ACC112 (cell line): ENCODE data around the gene TCF12.

ENCODE experiments used
- H2AFZ ChIP-seq: fragments of 200-600 bp; sonication (generic); one replicate; pipeline ENCODE4 v1.6.0; 2017; ENCODE audit warnings: antibody characterized with exemption, low read length; ENCODE audit not compliant: unreplicated experiment
- H3K27ac ChIP-seq: fragments of 200-600 bp; sonication (generic); 2 replicates; pipeline ENCODE4 v1.5.1; 2014; ENCODE audit warnings: low read depth, mild to moderate bottlenecking, antibody characterized with exemption, low read length, moderate library complexity
- H3K27me3 ChIP-seq: fragments of 200-600 bp; sonication (generic); 2 replicates; pipeline ENCODE4 v1.6.1; 2014; ENCODE audit warnings: mild to moderate bottlenecking, antibody characterized with exemption, low read length, moderate library complexity, mixed read lengths; ENCODE audit not compliant: insufficient read depth
- H3K36me3 ChIP-seq: fragments of 200-600 bp; sonication (generic); 2 replicates; pipeline ENCODE4 v1.6.1; 2016; ENCODE audit warnings: mild to moderate bottlenecking, antibody characterized with exemption, low read length, moderate library complexity, mixed read lengths; ENCODE audit not compliant: insufficient read depth
- H3K4me1 ChIP-seq: fragments of 200-600 bp; sonication (generic); one replicate; pipeline ENCODE4 v1.6.1; 2016; ENCODE audit warnings: low read length, mixed read lengths; ENCODE audit not compliant: insufficient read depth, unreplicated experiment, control insufficient read depth
- H3K4me3 ChIP-seq: fragments of 200-600 bp; sonication (generic); 2 replicates; pipeline ENCODE4 v1.5.1; 2014; ENCODE audit warnings: mild to moderate bottlenecking, low read depth, low read length
- H3K79me2 ChIP-seq: fragments of 200-600 bp; sonication (generic); one replicate; pipeline ENCODE4 v1.6.0; 2016; ENCODE audit warnings: low read length; ENCODE audit not compliant: control insufficient read depth, unreplicated experiment, insufficient read depth

TCF12 gene

GRCh38 chr15:57205027-57205855, 286.8 kb downstream of the TCF12 start:
- Histone ChIP-seq H3K27ac (no peak overlapping the region), H3K79me2 (peaks cover 3% of the 10 kb centered on the region), H3K4me1 (peaks cover 10% of the 10 kb centered on the region), H3K36me3 (no peaks in the 10 kb centered on the region; the same call in 1 of the 2 replicates), H3K27me3 (no peaks in the 10 kb centered on the region), H2AFZ (no peak overlapping the region), H3K4me3 (no peak overlapping the region)

- peaks cover 8% of the 10 kb centered on the region for H3K4me1 ChIP-seq
- H2AFZ ChIP-seq, result no peak overlapping the region
- no peak overlapping the region for H3K27ac ChIP-seq
- H3K79me2 ChIP-seq, result peaks cover 3% of the 10 kb centered on the region
- H3K4me3 ChIP-seq, result no peak overlapping the region
- H3K36me3 ChIP-seq, result no peaks in the 10 kb centered on the region
- no peaks in the 10 kb centered on the region for H3K27me3 ChIP-seq
Observed at GRCh38 chr15:57205996-57206395, 287.6 kb downstream of the TCF12 start.

DNA sequence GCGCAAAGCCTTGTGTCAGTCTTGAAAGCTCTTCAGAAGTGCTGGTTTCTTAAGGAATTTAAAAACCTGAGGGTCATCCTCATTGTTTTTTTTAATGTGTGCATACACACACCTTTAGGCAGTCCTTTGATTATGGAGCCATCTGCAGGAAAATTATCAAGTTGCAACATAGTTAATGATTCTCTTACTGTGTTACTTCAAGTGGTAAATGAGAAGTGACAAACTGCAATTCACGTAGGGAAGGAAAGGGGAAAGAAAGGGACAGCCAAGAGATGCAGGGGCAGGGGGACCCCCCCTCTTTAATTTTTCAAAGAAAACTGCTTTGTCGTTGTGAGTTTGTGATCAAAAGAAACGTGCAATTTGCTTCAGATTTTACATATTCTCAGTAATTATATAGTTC, 295.4 kb downstream of the TCF12 start:
- peaks cover 47% of the 10 kb centered on the region for H3K4me1 ChIP-seq
- H3K27me3 ChIP-seq, result no peaks in the 10 kb centered on the region
- H3K79me2 ChIP-seq, result peaks cover 4% of the 10 kb centered on the region
- H3K36me3 ChIP-seq, result no peaks in the 10 kb centered on the region
- H2AFZ ChIP-seq, result no peak overlapping the region
- no peak overlapping the region for H3K27ac ChIP-seq
- no peak overlapping the region for H3K4me3 ChIP-seq

DNA sequence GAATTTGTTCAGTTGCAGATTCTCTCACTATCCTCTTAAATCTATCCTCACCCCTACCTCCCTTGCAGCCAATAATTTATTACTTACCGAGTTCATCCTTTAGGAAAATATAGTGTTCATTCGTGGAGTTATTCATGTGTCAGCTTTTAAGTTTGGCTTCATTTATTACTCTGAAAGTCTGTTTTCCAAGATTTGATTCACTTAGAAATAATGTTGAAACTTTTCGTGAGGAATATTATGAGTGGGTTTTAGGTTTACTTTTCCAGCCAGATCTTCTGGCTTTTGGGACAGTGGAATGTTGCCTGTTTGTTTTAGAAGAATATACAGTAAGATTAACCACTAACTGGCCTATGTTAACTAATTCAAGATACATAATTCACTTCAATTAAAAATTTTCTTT, 296.9 kb downstream of the TCF12 start:
- Histone ChIP-seq H2AFZ (no peak overlapping the region), H3K36me3 (no peaks in the 10 kb centered on the region), H3K27ac (peak overlapping the region; percentile 48), H3K4me1 (peaks cover 56% of the 10 kb centered on the region), H3K79me2 (peaks cover 8% of the 10 kb centered on the region), H3K27me3 (no peaks in the 10 kb centered on the region), H3K4me3 (no peak overlapping the region; the same call in 1 of the 2 replicates)

DNA sequence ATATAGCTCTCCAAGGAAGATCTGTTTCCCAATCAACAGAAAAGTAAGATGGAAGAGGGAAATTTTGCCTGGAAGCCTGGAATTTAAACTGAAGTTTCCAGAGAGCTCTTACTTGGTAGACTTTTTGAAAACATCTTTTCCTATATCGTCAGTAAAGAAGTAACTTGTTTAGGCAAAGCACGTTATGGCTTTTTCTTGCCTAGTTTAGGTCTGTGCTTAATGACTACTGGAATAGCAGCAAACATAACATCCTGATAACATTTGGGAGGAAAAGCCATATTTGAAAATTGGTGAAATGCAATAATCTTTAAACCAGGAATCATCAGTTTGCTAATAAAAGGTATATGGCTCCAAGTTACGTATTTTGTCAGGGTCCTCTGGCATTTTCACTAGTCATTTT, 297.4 kb downstream of the TCF12 start:
- Histone ChIP-seq H3K27me3 (no peaks in the 10 kb centered on the region), H3K4me3 (peak overlapping the region; percentile 65), H2AFZ (peak overlapping the region; percentile 28), H3K36me3 (no peaks in the 10 kb centered on the region), H3K4me1 (peaks cover 61% of the 10 kb centered on the region), H3K27ac (peak overlapping the region; percentile 48), H3K79me2 (peaks cover 10% of the 10 kb centered on the region)

DNA sequence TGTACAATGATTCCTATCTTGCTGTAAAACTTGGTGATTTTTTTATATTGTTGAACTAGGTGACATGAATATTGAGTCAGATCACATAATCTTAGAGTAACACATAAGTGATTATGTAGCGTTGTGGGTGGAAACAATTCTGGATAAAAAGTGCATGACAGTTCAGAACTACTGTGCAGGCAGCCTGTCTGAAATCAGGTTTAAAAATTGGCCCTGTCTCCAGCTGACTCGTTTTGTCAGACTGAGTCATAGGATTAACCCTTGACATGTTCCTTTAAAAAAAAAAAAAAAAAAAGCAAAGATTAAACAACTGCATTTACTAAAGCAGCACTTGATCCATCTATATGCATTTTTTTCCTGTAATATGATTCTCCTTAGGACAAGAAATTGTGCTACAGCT, 297.8 kb downstream of the TCF12 start:
- Histone ChIP-seq H3K27ac (peak overlapping the region; percentile 48), H3K4me3 (peak overlapping the region; percentile 65), H3K79me2 (peaks cover 14% of the 10 kb centered on the region), H3K36me3 (no peaks in the 10 kb centered on the region), H2AFZ (no peak overlapping the region), H3K4me1 (peaks cover 65% of the 10 kb centered on the region), H3K27me3 (no peaks in the 10 kb centered on the region)

GRCh38 chr15:57217778-57218598, 299.5 kb downstream of the TCF12 start:
- Histone ChIP-seq H3K27ac (peak overlapping the region; percentile 66), H3K4me3 (peak overlapping the region; percentile 69), H3K79me2 (peaks cover 21% of the 10 kb centered on the region), H2AFZ (no peak overlapping the region), H3K27me3 (no peaks in the 10 kb centered on the region), H3K4me1 (peaks cover 70% of the 10 kb centered on the region), H3K36me3 (no peaks in the 10 kb centered on the region)

GRCh38 chr15:57218826-57219576, 300.6 kb downstream of the TCF12 start:
- Histone ChIP-seq H3K4me1 (peaks cover 67% of the 10 kb centered on the region), H3K79me2 (peaks cover 29% of the 10 kb centered on the region), H3K4me3 (peak overlapping the region; percentile 69)

DNA sequence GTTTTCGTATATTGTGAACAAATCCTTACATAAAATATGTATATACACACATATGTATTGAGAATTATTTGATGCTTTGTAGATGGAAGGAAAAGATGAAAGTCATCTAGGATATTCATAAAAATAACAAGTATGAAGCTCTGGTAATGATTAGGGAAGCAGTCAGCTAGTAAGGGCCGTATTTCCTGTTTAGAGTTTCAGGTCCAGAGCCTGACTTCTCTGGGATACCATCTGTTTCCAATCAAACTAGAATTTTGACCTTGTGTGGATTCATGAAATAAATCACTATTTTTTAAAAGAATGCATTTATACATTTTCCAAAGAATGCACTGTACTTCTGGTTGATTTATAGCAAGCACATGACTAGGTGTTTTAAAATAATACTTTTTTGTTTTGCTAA, 301.8 kb downstream of the TCF12 start:
- H3K36me3 ChIP-seq, result no peaks in the 10 kb centered on the region
- H3K4me1 ChIP-seq, result peaks cover 64% of the 10 kb centered on the region
- H3K79me2 ChIP-seq, result peaks cover 30% of the 10 kb centered on the region
- H3K4me3 ChIP-seq, result peak overlapping the region; percentile 69
- H3K27ac ChIP-seq, result peak overlapping the region; percentile 61
- no peaks in the 10 kb centered on the region for H3K27me3 ChIP-seq
- no peak overlapping the region for H2AFZ ChIP-seq

More at GRCh38 chr15:57218826-57219576, 300.6 kb downstream of the TCF12 start:
- Histone ChIP-seq H3K27me3 (no peaks in the 10 kb centered on the region), H3K27ac (peak overlapping the region; percentile 66), H3K36me3 (no peaks in the 10 kb centered on the region), H2AFZ (no peak overlapping the region)

GRCh38 chr15:57221134-57221533, 302.7 kb downstream of the TCF12 start:
- H3K27me3 ChIP-seq, result no peaks in the 10 kb centered on the region
- peaks cover 27% of the 10 kb centered on the region for H3K79me2 ChIP-seq
- H3K36me3 ChIP-seq, result no peaks in the 10 kb centered on the region
- peak overlapping the region; percentile 69 for H3K4me3 ChIP-seq
- H3K27ac ChIP-seq, result peak overlapping the region; percentile 16; the same call in 1 of the 2 replicates
- H2AFZ ChIP-seq, result no peak overlapping the region
- H3K4me1 ChIP-seq, result peaks cover 54% of the 10 kb centered on the region
